SU-DHL-6 (cell line): ENCODE measurements around the gene NOTUM.

Experiments used
- H2AFZ ChIP-seq: fragments of 200-600 bp; sonication (generic); 2 replicates; pipeline ENCODE4 v1.6.1; 2014; ENCODE audit warnings: low read depth, mild to moderate bottlenecking, moderate library complexity, mixed read lengths, antibody characterized with exemption, low read length; ENCODE audit not compliant: severe bottlenecking
- H3F3A ChIP-seq: fragments of 200-600 bp; shearing (Covaris generic); 2 replicates; pipeline ENCODE4 v1.6.0; 2016; ENCODE audit warnings: antibody characterized with exemption, mild to moderate bottlenecking; ENCODE audit not compliant: insufficient read depth
- H3K27ac ChIP-seq: fragments of 200-600 bp; sonication (generic); 2 replicates; pipeline ENCODE4 v1.5.1; 2016; ENCODE audit warnings: low read depth, mild to moderate bottlenecking, low read length, moderate library complexity, mixed read lengths
- H3K27me3 ChIP-seq: fragments of 200-600 bp; sonication (generic), shearing (Covaris generic); 2 replicates; pipeline ENCODE4 v1.6.0; 2014; ENCODE audit warnings: mild to moderate bottlenecking, low read length
- H3K36me3 ChIP-seq: fragments of 200-600 bp; sonication (generic); 2 replicates; pipeline ENCODE4 v1.6.1; 2014; ENCODE audit warnings: mild to moderate bottlenecking, low read length, mixed read lengths
- H3K4me2 ChIP-seq: fragments of 300-600, 200-600 bp; shearing (Covaris generic), sonication (generic); 2 replicates; pipeline ENCODE4 v1.6.0; 2014; ENCODE audit warnings: low read length, low read depth, mild to moderate bottlenecking; ENCODE audit not compliant: poor library complexity, severe bottlenecking
- H3K4me3 ChIP-seq: fragments of 200-600 bp; sonication (generic); 2 replicates; pipeline ENCODE4 v1.5.1; 2014; ENCODE audit warnings: antibody characterized with exemption, low read length, mild to moderate bottlenecking, mixed read lengths; ENCODE audit not compliant: insufficient read depth, poor library complexity, severe bottlenecking
- H3K79me2 ChIP-seq: fragments of 200-600 bp; sonication (generic); 2 replicates; pipeline ENCODE4 v1.6.1; 2014; ENCODE audit warnings: mild to moderate bottlenecking, low read length, moderate library complexity; ENCODE audit not compliant: insufficient read depth
- H3K9ac ChIP-seq: fragments of 200-600 bp; sonication (generic); 2 replicates; pipeline ENCODE4 v1.7.0; 2014; ENCODE audit warnings: mild to moderate bottlenecking, low read length
- H3K9me2 ChIP-seq: fragments of 200-600 bp; sonication (generic); replicated peaks from 2 replicates; pipeline ENCODE4 v1.6.1; 2014; ENCODE audit warnings: low read length; ENCODE audit not compliant: insufficient read depth
- H3K9me3 ChIP-seq: fragments of 200-600 bp; sonication (generic); 2 replicates; pipeline ENCODE4 v1.6.1; 2014; ENCODE audit warnings: low read length, mixed read lengths; ENCODE audit not compliant: insufficient read depth
- H4K20me1 ChIP-seq: fragments of 200-600 bp; sonication (generic); 2 replicates; pipeline ENCODE4 v1.6.1; 2014; ENCODE audit warnings: low read depth, mild to moderate bottlenecking, antibody characterized with exemption, low read length, moderate library complexity, mixed read lengths
- EZH2phosphoT487 ChIP-seq: fragments of 200-600 bp; sonication (generic), shearing (Covaris generic); conservative IDR thresholded peaks from 2 replicates; pipeline ENCODE4 v1.6.1; 2018; ENCODE audit warnings: mild to moderate bottlenecking, antibody characterized with exemption, low read length, moderate library complexity, mixed read lengths
- TF ChIP-seq, protein P1 (sequence below): fragments of 200-600 bp; sonication (generic); IDR thresholded peaks from one replicate; pipeline ENCODE4 v1.5.1; 2017; ENCODE audit warnings: antibody characterized with exemption, mild to moderate bottlenecking, low read length, moderate library complexity; ENCODE audit not compliant: insufficient read depth, poor library complexity, severe bottlenecking

The NOTUM gene

DNA sequence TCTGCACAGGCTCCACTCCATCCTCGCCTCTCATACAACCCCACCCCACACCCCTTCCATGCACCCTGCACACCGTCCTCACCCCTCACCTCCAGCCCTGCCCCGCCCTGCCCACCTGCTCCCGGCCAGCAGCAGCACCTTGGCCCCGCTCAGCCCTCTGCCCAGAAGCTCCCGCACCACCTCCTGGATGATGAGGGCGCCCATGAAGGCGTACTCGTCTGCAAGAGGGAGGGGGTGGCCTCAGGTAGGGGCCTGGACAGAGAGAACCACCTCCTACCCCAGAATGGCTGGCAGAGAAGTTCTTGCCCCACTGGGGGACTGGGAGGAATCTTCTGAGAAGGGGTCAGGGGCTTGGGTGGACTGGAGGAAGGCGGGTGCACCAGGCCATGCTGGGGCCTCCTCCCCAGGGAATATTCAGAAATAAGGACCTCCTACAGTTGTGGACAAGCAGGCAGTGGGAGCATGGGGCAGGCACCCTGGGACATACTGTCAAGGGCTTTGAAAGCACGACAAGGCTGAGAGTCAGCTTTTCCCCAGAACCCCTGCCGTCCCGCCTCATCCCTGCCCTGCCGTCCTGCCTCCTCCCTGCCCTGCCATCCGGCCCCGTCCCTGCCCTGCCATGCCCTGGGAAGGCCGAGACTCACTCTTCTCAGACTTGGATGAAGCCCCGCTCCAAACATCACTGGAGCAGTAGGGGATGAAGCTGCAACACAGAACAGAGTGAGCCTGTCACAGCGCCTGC is 3.1 kb downstream of the NOTUM start:
- TF ChIP-seq, protein P1, sequence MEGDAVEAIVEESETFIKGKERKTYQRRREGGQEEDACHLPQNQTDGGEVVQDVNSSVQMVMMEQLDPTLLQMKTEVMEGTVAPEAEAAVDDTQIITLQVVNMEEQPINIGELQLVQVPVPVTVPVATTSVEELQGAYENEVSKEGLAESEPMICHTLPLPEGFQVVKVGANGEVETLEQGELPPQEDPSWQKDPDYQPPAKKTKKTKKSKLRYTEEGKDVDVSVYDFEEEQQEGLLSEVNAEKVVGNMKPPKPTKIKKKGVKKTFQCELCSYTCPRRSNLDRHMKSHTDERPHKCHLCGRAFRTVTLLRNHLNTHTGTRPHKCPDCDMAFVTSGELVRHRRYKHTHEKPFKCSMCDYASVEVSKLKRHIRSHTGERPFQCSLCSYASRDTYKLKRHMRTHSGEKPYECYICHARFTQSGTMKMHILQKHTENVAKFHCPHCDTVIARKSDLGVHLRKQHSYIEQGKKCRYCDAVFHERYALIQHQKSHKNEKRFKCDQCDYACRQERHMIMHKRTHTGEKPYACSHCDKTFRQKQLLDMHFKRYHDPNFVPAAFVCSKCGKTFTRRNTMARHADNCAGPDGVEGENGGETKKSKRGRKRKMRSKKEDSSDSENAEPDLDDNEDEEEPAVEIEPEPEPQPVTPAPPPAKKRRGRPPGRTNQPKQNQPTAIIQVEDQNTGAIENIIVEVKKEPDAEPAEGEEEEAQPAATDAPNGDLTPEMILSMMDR = no peak
- TF ChIP-seq EZH2phosphoT487 = no peak
- Histone ChIP-seq H3K36me3 (no peaks in the 10 kb centered on the region), H3F3A (peaks cover 1% of the 10 kb centered on the region; the same call in 1 of the 2 replicates), H4K20me1 (no peaks in the 10 kb centered on the region), H3K4me2 (peak overlapping the region; percentile 94), H3K9me2 (no peaks in the 10 kb centered on the region), H3K27me3 (no peaks in the 10 kb centered on the region), H3K9me3 (no peaks in the 10 kb centered on the region), H3K27ac (peak overlapping the region; percentile 83), H2AFZ (no peak overlapping the region), H3K79me2 (peaks cover 31% of the 10 kb centered on the region), H3K9ac (peak overlapping the region; percentile 96), H3K4me3 (peak overlapping the region; percentile 85)

DNA sequence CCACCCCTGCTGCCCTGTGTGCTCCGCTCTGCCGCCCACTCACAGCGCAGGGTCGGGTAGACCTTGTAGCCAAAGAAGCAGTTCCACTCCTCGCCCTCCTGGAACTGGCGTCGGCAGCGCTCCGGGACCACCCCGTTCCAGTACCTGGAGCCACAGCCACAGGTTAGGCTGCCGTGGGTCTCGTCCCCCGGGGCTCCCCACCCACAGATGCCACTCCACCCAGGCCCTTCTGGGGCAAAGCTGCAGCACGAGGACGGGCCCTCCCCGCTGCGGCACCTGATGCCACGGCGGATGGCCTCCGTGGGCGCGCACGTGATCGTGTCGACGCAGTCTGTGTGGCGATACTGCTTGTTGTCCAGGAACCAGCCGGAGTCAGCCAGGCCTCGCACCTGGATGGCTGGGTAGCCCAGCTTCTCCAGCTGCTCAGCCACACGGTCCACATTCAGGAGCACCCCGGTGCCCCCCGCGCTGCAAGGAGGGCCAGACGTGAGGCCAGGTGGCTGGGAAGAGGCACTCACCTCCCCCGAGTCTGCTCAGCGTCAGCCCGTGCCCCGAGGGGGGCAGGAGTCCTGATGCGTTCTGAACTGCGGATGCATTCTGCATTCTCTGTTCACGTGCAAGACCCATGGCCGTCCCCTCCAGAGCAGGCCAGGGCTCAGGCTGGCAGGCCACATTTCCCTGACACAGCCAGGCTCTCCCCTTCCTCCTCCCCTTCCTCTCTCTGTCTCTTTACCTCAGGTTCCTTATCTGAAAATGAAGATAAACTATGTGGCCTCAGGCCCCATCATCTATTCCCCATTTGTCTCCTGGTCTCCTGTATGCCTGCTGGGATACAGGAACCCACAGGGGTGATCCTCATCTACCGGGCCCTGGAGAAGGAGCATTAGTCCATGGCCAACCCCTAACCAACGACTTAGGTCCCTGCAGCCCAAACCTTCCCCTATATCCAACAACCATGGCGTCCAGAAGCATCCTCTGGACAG is 4.1 kb downstream of the NOTUM start:
- Histone ChIP-seq H3K9me3 (no peaks in the 10 kb centered on the region), H3F3A (peaks cover 8% of the 10 kb centered on the region), H3K27ac (peak overlapping the region; percentile 83), H3K4me2 (peak overlapping the region; percentile 94), H2AFZ (no peak overlapping the region), H3K79me2 (peaks cover 31% of the 10 kb centered on the region), H3K4me3 (peak overlapping the region; percentile 85), H3K36me3 (no peaks in the 10 kb centered on the region), H3K9ac (peak overlapping the region; percentile 96), H4K20me1 (no peaks in the 10 kb centered on the region), H3K27me3 (no peaks in the 10 kb centered on the region), H3K9me2 (no peaks in the 10 kb centered on the region)
- no peak for TF ChIP-seq EZH2phosphoT487
- TF ChIP-seq, protein P1 = no peak

DNA sequence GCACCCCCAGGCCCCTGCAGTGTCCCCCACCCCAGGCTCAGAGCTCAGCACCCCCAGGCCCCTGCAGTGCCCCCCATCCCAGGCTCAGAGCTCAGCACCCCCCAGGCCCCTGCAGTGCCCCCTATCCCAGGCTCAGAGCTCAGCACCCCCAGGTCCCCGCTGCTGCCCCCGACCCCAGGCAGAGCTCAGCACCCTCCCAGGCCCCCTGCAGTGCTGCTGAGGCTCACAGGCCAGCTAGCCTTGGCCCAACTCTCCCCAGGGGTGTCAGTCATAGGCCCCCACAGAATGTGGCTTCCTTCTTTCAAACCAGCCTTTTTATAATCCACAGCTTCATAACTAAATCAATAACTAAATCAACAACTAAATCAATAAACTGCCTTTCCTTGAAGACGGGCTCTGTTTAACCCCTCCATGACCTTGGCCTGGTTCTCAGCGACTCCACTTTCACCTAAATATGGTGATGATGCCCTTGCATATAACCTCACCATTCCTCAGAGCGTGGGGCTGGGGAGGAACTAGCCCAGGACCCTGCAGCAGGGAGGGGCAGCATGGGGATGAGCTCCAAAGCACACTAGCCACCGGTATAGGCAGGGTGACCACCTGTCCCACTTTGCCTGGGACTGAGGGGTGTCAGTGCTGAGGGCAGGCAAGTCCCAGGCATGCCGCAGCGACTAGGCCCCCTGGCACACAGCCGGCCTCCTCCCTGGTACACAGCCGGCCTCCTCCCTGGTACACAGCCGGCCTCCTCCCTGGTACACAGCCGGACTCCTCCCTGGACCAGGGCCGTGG is 5.0 kb downstream of the NOTUM start:
- Histone ChIP-seq H3K9ac (no peak overlapping the region), H2AFZ (no peak overlapping the region), H4K20me1 (no peaks in the 10 kb centered on the region), H3K4me2 (no peak overlapping the region), H3K27me3 (no peaks in the 10 kb centered on the region), H3K4me3 (no peak overlapping the region), H3K27ac (peak overlapping the region; percentile 20; the same call in 1 of the 2 replicates), H3K79me2 (peaks cover 31% of the 10 kb centered on the region), H3K36me3 (no peaks in the 10 kb centered on the region), H3K9me3 (no peaks in the 10 kb centered on the region), H3F3A (peaks cover 14% of the 10 kb centered on the region), H3K9me2 (no peaks in the 10 kb centered on the region)
- no peak for TF ChIP-seq EZH2phosphoT487
- TF ChIP-seq, protein P1 = no peak
